ENCODE results near the gene RHOV.

DNA sequence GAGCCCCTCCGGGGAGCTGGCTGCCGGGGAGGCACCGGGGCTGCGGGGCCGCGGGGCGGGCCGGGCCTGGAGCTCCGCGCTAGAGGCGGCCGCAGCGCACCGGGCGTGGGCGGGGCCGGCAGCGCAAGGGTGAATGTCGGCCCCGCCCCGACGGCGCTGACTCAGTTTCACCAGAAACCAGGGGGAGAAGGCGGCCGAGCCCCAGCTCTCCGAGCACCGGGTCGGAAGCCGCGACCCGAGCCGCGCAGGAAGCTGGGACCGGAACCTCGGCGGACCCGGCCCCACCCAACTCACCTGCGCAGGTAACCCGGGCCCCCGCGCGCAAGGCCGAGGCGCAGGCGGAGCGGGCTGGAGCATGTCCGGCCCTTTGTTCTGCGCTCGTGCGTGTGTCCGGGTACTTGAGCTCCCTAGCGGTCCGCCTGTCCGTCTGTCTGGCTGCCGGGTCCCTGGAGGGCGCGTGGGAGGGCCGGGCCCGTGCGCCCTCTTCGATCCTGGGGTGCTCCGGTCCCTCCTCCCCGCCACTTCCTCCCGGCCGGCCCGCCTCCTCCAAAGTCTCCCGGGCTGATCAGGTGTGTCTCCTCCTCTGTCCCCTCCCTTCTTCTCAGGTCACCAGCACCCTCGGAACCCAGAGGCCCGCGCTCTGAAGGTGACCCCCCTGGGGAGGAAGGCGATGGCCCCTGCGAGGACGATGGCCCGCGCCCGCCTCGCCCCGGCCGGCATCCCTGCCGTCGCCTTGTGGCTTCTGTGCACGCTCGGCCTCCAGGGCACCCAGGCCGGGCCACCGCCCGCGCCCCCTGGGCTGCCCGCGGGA lies 29.9 kb downstream of the RHOV start, which contains the start of gene SPINT1:
- TF ChIP-seq, protein P1, sequence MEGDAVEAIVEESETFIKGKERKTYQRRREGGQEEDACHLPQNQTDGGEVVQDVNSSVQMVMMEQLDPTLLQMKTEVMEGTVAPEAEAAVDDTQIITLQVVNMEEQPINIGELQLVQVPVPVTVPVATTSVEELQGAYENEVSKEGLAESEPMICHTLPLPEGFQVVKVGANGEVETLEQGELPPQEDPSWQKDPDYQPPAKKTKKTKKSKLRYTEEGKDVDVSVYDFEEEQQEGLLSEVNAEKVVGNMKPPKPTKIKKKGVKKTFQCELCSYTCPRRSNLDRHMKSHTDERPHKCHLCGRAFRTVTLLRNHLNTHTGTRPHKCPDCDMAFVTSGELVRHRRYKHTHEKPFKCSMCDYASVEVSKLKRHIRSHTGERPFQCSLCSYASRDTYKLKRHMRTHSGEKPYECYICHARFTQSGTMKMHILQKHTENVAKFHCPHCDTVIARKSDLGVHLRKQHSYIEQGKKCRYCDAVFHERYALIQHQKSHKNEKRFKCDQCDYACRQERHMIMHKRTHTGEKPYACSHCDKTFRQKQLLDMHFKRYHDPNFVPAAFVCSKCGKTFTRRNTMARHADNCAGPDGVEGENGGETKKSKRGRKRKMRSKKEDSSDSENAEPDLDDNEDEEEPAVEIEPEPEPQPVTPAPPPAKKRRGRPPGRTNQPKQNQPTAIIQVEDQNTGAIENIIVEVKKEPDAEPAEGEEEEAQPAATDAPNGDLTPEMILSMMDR (conservative IDR thresholded peaks at IDR 0.05): no peak
- no peak for TF ChIP-seq EZH2 (IDR thresholded peaks at IDR 0.05; ENCODE audit: low read depth)

Measured in PC-9 (cell line).